A549 (cell line): ENCODE measurements around the gene LDLRAD4.

Experiments used
- CEBPB ChIP-seq, 2 experiments: fragments of >200 bp in 1 of 2; sonication (Bioruptor Twin) in 1 of 2; formaldehyde crosslinking in 1 of 2; IDR thresholded peaks; 2 replicates each; pipeline ENCODE4 v1.6.1; 2012 to 2016
- EP300 ChIP-seq, 2 experiments: fragments of >200 bp; sonication (Bioruptor Twin); formaldehyde crosslinking; IDR thresholded peaks; 2 replicates in 1 of 2; 3 replicates in 1 of 2; pipeline ENCODE4 v1.6.1; 2016 to 2017
- FOXS1 ChIP-seq: fragments of 250-450 bp; sonication (Bioruptor Pico); IDR thresholded peaks from 2 replicates; pipeline ENCODE4 v1.5.0; 2020; ENCODE audit warnings: mild to moderate bottlenecking, moderate library complexity
- GATA3 ChIP-seq: IDR thresholded peaks from 2 replicates; pipeline ENCODE4 v1.6.1; 2012; ENCODE audit warnings: borderline replicate concordance
- SMC3 ChIP-seq: fragments of >200 bp; sonication (Bioruptor Twin); formaldehyde crosslinking; IDR thresholded peaks from 3 replicates; pipeline ENCODE4 v1.6.1; 2018; ENCODE audit warnings: inconsistent platforms
- TP53 ChIP-seq: fragments of 250-450 bp; sonication (Bioruptor Pico); IDR thresholded peaks from 2 replicates; pipeline ENCODE4 v1.5.0; 2021; ENCODE audit warnings: mild to moderate bottlenecking, moderate library complexity
- ZFP36 ChIP-seq: fragments of 450-650 bp; IDR thresholded peaks from 2 replicates; pipeline ENCODE4 v1.6.1; 2014; ENCODE audit warnings: borderline replicate concordance; ENCODE audit not compliant: partially characterized antibody
- TF ChIP-seq, protein P1 (sequence below): IDR thresholded peaks from 2 replicates; pipeline ENCODE4 v1.6.1; 2012
- TF ChIP-seq, protein P2 (sequence below): fragments of >200 bp; sonication (Bioruptor Twin); formaldehyde crosslinking; IDR thresholded peaks from 3 replicates; pipeline ENCODE4 v1.5.1; 2016
- TF ChIP-seq, protein P3 (sequence below): fragments of 150-350 bp; IDR thresholded peaks from 2 replicates; pipeline ENCODE4 v1.6.1; 2014; ENCODE audit warnings: low read depth, mild to moderate bottlenecking, low read length
- TF ChIP-seq, protein P4 (sequence below): IDR thresholded peaks from 2 replicates; pipeline ENCODE4 v1.6.1; 2012
- TF ChIP-seq, protein P5 (sequence below): fragments of 450-650 bp; IDR thresholded peaks from 2 replicates; pipeline ENCODE4 v1.6.1; 2014; ENCODE audit warnings: antibody characterized with exemption

DNA sequence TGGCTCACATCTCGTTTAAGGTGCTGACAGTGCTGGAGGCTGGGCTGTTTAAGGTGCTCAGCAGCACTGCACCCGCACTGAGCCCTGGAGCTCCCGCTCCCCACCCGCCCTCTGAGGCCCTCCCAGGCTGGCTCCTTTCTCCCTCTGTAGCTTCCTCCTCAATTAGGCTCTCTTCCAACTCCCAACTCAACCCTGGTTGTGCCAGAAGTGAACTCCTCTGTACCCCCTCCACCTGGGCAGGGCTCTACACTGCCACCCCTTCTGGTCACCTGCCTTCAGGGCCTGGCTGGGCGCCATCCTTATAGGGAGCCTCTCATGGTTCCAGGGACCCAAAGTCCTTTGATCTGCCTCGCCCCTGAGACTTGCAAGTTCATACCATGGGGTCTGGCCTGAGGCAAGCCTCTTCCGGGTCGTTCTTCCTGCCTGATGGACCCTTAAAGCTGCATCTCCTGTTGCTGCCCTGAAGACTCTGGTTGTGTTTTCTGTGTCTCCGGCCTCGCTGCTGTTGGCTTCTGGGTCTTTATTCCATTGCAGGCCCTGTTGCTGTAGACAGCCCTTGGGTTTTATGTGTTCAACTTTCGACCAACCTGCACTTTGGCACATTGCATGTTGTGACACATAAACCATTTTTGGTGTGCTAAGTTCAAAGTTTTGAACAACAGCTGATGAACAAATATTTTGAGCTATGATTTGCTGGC, 199.6 kb downstream of the LDLRAD4 start:
- no peak for TF ChIP-seq GATA3
- TF ChIP-seq, protein P1, sequence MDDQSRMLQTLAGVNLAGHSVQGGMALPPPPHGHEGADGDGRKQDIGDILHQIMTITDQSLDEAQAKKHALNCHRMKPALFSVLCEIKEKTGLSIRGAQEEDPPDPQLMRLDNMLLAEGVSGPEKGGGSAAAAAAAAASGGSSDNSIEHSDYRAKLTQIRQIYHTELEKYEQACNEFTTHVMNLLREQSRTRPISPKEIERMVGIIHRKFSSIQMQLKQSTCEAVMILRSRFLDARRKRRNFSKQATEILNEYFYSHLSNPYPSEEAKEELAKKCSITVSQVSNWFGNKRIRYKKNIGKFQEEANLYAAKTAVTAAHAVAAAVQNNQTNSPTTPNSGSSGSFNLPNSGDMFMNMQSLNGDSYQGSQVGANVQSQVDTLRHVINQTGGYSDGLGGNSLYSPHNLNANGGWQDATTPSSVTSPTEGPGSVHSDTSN, result no peak
- TF ChIP-seq, protein P2, sequence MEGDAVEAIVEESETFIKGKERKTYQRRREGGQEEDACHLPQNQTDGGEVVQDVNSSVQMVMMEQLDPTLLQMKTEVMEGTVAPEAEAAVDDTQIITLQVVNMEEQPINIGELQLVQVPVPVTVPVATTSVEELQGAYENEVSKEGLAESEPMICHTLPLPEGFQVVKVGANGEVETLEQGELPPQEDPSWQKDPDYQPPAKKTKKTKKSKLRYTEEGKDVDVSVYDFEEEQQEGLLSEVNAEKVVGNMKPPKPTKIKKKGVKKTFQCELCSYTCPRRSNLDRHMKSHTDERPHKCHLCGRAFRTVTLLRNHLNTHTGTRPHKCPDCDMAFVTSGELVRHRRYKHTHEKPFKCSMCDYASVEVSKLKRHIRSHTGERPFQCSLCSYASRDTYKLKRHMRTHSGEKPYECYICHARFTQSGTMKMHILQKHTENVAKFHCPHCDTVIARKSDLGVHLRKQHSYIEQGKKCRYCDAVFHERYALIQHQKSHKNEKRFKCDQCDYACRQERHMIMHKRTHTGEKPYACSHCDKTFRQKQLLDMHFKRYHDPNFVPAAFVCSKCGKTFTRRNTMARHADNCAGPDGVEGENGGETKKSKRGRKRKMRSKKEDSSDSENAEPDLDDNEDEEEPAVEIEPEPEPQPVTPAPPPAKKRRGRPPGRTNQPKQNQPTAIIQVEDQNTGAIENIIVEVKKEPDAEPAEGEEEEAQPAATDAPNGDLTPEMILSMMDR, result no peak
- no peak for TF ChIP-seq TP53 (CRISPR knock-in tag)
- TF ChIP-seq FOXS1, result no peak
- no peak for TF ChIP-seq EP300 (IDR thresholded peaks at IDR 0.05)
- TF ChIP-seq, protein P3, sequence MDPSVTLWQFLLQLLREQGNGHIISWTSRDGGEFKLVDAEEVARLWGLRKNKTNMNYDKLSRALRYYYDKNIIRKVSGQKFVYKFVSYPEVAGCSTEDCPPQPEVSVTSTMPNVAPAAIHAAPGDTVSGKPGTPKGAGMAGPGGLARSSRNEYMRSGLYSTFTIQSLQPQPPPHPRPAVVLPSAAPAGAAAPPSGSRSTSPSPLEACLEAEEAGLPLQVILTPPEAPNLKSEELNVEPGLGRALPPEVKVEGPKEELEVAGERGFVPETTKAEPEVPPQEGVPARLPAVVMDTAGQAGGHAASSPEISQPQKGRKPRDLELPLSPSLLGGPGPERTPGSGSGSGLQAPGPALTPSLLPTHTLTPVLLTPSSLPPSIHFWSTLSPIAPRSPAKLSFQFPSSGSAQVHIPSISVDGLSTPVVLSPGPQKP, result no peak
- no peak for TF ChIP-seq SMC3
- TF ChIP-seq CEBPB (IDR thresholded peaks at IDR 0.05), result no peak
- TF ChIP-seq, protein P4, sequence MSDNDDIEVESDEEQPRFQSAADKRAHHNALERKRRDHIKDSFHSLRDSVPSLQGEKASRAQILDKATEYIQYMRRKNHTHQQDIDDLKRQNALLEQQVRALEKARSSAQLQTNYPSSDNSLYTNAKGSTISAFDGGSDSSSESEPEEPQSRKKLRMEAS, result no peak
- TF ChIP-seq, protein P5, sequence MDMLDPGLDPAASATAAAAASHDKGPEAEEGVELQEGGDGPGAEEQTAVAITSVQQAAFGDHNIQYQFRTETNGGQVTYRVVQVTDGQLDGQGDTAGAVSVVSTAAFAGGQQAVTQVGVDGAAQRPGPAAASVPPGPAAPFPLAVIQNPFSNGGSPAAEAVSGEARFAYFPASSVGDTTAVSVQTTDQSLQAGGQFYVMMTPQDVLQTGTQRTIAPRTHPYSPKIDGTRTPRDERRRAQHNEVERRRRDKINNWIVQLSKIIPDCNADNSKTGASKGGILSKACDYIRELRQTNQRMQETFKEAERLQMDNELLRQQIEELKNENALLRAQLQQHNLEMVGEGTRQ, result no peak
- TF ChIP-seq ZFP36, result no peak
